ENCODE data around the gene PDE6C. TPM values are rescaled to one million over a fixed set of nuclear protein-coding genes. Genes with fewer than 3 reads are reported as not detected.

PDE6C gene
- total RNA-seq, 1 experiment from 2014 or later: not detected

DNA sequence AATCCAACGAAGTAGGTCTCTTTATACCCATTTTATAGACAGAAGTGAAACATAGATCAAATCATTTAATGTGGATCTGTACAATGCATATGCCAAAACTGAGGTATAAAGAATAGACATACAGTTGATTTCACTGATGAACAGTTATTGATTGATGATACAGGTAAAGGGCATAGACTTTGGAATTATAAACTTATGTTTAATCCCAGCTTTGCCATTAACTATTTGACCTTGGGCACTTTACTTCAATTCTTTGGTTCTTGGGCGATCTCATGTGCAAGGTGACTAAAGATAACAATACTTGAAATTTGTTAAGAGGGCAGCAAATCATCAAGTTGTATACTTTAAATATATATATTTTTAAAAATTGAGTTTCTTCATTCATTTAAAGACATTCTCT, 61.5 kb downstream of the PDE6C start:
- no peak for ATAC-seq
- Histone ChIP-seq H3K27ac (ENCODE audit: low read length) (no peak overlapping the region), H3K4me3 (ENCODE audit: low read depth in 2 of 2, low read length in 2 of 2) (no peak overlapping the region), H3K4me1 (ENCODE audit: control insufficient read depth, insufficient read depth, low read length) (no peaks in the 10 kb centered on the region), H3K27me3 (ENCODE audit: control insufficient read depth, insufficient read depth, low read length) (no peaks in the 10 kb centered on the region), H3K9me3 (ENCODE audit: control insufficient read depth, insufficient read depth, low read depth, low read length) (no peaks in the 10 kb centered on the region), H3K36me3 (ENCODE audit: control insufficient read depth, insufficient read depth, low read length) (peaks cover 34% of the 10 kb centered on the region)
- POLR2A ChIA-PET: no interaction called here
- CTCF ChIA-PET: no interaction called here
- no TSS peak for BruUV-seq (replicated peaks)
- in situ Hi-C loops (cut with HindIII; ENCODE audit: low pct_unique_long_range_greater_than_20kb, low sequenced_read_pairs) (no loop called here), intact Hi-C loops (cut with micrococcal nuclease; ENCODE audit: unreplicated experiment) (no loop called here)
- DNase-seq (ENCODE audit: low read depth, low spot score): no peak
- TF ChIP-seq SIN3A (IDR thresholded peaks at IDR 0.05; ENCODE audit: borderline replicate concordance, insufficient read depth, low read depth, low read length) (no peak), POLR2AphosphoS5 (IDR thresholded peaks at IDR 0.05; ENCODE audit: low read depth, low read length) (no peak), TCF7L2 (IDR thresholded peaks at IDR 0.05; ENCODE audit: low read depth, low read length) (no peak)
- TF ChIP-seq, protein P1, sequence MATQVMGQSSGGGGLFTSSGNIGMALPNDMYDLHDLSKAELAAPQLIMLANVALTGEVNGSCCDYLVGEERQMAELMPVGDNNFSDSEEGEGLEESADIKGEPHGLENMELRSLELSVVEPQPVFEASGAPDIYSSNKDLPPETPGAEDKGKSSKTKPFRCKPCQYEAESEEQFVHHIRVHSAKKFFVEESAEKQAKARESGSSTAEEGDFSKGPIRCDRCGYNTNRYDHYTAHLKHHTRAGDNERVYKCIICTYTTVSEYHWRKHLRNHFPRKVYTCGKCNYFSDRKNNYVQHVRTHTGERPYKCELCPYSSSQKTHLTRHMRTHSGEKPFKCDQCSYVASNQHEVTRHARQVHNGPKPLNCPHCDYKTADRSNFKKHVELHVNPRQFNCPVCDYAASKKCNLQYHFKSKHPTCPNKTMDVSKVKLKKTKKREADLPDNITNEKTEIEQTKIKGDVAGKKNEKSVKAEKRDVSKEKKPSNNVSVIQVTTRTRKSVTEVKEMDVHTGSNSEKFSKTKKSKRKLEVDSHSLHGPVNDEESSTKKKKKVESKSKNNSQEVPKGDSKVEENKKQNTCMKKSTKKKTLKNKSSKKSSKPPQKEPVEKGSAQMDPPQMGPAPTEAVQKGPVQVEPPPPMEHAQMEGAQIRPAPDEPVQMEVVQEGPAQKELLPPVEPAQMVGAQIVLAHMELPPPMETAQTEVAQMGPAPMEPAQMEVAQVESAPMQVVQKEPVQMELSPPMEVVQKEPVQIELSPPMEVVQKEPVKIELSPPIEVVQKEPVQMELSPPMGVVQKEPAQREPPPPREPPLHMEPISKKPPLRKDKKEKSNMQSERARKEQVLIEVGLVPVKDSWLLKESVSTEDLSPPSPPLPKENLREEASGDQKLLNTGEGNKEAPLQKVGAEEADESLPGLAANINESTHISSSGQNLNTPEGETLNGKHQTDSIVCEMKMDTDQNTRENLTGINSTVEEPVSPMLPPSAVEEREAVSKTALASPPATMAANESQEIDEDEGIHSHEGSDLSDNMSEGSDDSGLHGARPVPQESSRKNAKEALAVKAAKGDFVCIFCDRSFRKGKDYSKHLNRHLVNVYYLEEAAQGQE (IDR thresholded peaks at IDR 0.05; ENCODE audit: insufficient read depth in 1 of 2, low read depth in 2 of 2, low read length in 1 of 2): no peak
- TF ChIP-seq, protein P2, sequence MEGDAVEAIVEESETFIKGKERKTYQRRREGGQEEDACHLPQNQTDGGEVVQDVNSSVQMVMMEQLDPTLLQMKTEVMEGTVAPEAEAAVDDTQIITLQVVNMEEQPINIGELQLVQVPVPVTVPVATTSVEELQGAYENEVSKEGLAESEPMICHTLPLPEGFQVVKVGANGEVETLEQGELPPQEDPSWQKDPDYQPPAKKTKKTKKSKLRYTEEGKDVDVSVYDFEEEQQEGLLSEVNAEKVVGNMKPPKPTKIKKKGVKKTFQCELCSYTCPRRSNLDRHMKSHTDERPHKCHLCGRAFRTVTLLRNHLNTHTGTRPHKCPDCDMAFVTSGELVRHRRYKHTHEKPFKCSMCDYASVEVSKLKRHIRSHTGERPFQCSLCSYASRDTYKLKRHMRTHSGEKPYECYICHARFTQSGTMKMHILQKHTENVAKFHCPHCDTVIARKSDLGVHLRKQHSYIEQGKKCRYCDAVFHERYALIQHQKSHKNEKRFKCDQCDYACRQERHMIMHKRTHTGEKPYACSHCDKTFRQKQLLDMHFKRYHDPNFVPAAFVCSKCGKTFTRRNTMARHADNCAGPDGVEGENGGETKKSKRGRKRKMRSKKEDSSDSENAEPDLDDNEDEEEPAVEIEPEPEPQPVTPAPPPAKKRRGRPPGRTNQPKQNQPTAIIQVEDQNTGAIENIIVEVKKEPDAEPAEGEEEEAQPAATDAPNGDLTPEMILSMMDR (IDR thresholded peaks at IDR 0.05): no peak

DNA sequence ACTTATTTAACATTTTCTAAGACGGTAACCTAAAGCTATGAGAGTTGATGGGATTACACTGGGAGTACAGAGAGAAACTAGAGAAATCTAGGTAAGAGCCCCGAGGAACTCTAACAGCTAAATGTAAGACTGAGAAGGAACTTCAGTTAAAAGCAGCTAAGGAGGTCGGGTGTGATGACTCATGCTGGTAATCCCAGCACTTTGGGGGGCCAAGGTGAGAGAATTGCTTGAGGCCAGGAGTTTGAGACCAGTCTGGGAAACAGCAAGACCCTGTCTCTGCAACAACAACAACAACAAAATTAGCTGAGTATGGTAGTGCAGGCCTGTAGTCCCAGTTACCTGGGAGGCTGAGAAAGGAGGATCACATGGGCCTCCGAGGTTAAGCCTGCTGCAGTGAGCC, 66.0 kb downstream of the PDE6C start:
- DNase-seq (ENCODE audit: low read depth, low spot score): no peak
- BruUV-seq (replicated peaks): no TSS peak
- CTCF ChIA-PET: interaction anchor here (0.6 to 1.6 kb wide), 2 partner anchors 124 to 138 kb away, joined by 3 to 6 read pairs; no protein-coding TSS in a partner anchor
- in situ Hi-C loops (cut with HindIII; ENCODE audit: low pct_unique_long_range_greater_than_20kb, low sequenced_read_pairs) (no loop called here), intact Hi-C loops (cut with micrococcal nuclease; ENCODE audit: unreplicated experiment) (no loop called here)
- ATAC-seq: no peak
- peaks cover 27% of the 10 kb centered on the region for H3K36me3 ChIP-seq (ENCODE audit: control insufficient read depth, insufficient read depth, low read length)
- no peak overlapping the region for H3K4me3 ChIP-seq (ENCODE audit: low read depth in 2 of 2, low read length in 2 of 2)
- POLR2A ChIA-PET: no interaction called here
- no peaks in the 10 kb centered on the region for H3K9me3 ChIP-seq (ENCODE audit: control insufficient read depth, insufficient read depth, low read depth, low read length)
- no peaks in the 10 kb centered on the region for H3K4me1 ChIP-seq (ENCODE audit: control insufficient read depth, insufficient read depth, low read length)
- H3K27me3 ChIP-seq (ENCODE audit: control insufficient read depth, insufficient read depth, low read length): no peaks in the 10 kb centered on the region
- H3K27ac ChIP-seq (ENCODE audit: low read length): no peak overlapping the region
- TF ChIP-seq POLR2AphosphoS5 (IDR thresholded peaks at IDR 0.05; ENCODE audit: low read depth, low read length) (no peak), SIN3A (IDR thresholded peaks at IDR 0.05; ENCODE audit: borderline replicate concordance, insufficient read depth, low read depth, low read length) (no peak), TCF7L2 (IDR thresholded peaks at IDR 0.05; ENCODE audit: low read depth, low read length) (no peak)
- TF ChIP-seq, protein P2 (IDR thresholded peaks at IDR 0.05): no peak
- TF ChIP-seq, protein P1 (IDR thresholded peaks at IDR 0.05; ENCODE audit: insufficient read depth in 1 of 2, low read depth in 2 of 2, low read length in 1 of 2): no peak

Data from Panc1 (cell line).